ENCODE results near the gene SH2D4B.

The SH2D4B gene

GRCh38 chr10:80503584-80504157 is 34.0 kb upstream of the SH2D4B start:
- DNase-seq (ENCODE audit: low read depth in 2 of 3, low spot score in 1 of 3) = no peak

DNA sequence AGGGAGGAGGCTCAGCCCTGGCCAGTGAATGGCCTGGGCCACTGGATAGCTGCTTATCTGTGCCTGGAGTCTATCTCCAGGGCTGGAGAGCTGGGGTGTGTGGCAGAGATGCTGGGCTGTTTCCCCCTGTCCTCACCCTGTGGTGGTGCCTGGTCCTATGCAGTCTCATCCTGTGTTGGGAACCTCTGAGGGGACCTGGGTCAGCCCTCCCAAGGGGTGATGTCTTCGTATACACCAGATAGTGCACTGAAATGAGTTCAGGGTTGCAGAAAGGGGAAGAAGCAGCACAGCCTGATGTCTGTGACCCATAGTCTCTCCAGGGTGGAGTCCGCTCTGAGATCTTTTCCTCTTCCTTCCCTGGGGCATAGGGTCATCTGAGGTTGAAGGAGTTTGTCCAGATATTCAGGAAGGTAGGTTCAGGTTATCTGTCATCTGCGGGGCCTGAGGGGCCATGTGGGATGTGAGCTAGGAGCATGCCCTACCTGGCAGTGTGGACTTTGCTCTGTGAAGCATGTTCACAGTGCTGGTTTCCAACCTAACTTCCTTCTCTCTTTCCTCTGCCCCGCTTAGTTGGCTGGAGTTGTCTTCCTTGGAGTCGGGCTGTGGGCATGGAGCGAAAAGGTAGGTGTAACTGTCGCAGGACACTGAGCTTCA is 33.4 kb upstream of the SH2D4B start:
- DNase-seq (ENCODE audit: low read depth in 2 of 3, low spot score in 1 of 3) = no peak

GRCh38 chr10:80504897-80505465 is 32.7 kb upstream of the SH2D4B start:
- DNase-seq (ENCODE audit: low read depth in 2 of 3, low spot score in 1 of 3) = no peak

- no peak for DNase-seq (ENCODE audit: low read depth in 2 of 3, low spot score in 1 of 3)
These were observed 31.5 kb upstream of the SH2D4B start for GRCh38 chr10:80506189-80506575.

- DNase-seq (ENCODE audit: low read depth in 2 of 3, low spot score in 1 of 3) = no peak
These were observed 30.7 kb upstream of the SH2D4B start for GRCh38 chr10:80506836-80507487.

GRCh38 chr10:80509108-80509402 is 28.6 kb upstream of the SH2D4B start:
- no peak for DNase-seq (ENCODE audit: low read depth in 2 of 3, low spot score in 1 of 3)

DNA sequence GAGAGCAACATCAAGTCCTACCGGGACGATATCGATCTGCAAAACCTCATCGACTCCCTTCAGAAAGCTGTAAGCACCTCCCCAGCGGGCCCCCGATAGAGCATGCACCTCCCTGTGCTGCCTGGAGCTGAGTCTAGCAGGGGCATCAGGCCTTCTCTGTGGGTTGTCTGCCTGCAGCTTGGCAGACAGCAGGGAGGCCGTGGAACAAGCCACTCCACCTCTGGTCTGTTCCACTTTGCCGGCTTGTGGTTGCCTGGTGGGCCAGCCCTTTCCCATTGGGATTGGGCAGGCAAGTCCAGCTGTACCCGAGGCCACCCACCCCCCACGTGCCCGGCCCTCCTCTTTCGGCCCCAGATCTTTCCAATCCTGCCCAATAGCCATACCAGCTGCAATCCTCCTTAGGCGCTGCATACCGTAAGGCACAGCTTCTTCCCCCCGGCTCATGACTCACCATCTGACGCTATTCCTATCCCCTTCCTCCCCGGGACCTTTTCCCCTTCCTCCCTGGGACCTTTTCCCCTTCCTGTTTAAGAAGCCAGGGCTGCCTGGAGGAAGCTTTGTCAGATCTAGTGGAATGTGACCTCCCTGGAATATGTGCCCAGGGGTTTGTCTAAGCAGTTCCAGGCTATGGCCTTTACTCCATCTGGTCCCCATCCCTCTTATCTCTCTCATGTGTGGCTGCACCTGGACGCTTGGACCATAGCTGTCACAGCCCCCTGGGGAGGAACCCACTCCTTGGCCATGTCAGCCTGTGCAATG is 28.1 kb upstream of the SH2D4B start:
- no peak for DNase-seq (ENCODE audit: low read depth in 2 of 3, low spot score in 1 of 3)

DNA sequence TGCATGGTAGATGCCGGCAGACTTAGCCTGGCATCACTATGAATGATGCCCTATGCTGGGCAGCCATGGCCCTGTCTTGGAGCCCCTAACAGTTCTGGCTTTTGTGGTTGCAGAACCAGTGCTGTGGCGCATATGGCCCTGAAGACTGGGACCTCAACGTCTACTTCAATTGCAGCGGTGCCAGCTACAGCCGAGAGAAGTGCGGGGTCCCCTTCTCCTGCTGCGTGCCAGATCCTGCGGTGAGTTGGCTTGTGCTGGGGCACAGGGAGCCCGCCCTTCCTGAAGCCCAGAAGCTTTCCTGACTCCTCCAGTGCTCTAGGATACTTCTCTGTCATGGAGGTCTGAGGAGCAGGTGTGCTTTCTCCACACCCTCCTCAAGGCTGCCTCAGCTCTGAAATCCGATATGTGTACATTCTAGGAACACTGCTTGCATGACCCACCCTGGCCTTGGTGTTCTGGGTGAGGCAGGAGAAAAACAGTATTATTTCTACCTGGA is 25.6 kb upstream of the SH2D4B start:
- DNase-seq (ENCODE audit: low read depth in 2 of 3, low spot score in 1 of 3) = no peak

DNA sequence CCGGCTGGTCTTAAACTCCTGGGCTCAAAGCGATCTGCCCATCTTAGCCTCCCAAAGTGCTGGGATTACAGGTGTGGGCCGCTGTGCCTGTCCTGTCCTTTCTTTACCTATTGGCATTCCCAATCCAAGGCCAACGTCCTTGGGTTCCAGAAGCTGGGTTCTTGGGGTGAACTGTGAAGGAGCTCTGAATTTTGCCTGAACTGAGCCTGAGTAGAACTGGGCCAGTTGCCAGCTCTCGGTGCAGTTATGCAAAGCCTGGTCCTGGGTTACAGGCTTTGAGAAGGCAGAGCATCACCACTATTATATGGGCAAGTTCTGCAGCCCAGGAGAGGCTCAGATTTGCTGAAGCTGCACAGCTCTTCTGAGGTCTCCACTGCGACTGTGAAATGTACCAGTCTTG is 24.6 kb upstream of the SH2D4B start:
- DNase-seq (ENCODE audit: low read depth in 2 of 3, low spot score in 1 of 3) = no peak

GRCh38 chr10:80515511-80515910 is 22.2 kb upstream of the SH2D4B start:
- no peak for DNase-seq (ENCODE audit: low read depth in 2 of 3, low spot score in 1 of 3)

GRCh38 chr10:80515941-80516340 is 21.8 kb upstream of the SH2D4B start:
- DNase-seq (ENCODE audit: low read depth in 2 of 3, low spot score in 1 of 3) = no peak

- no peak for DNase-seq (ENCODE audit: low read depth in 2 of 3, low spot score in 1 of 3)
These were observed 21.1 kb upstream of the SH2D4B start for GRCh38 chr10:80516506-80517075.

- DNase-seq (ENCODE audit: low read depth in 2 of 3, low spot score in 1 of 3) = no peak
These were observed 20.1 kb upstream of the SH2D4B start for GRCh38 chr10:80517416-80518142.

- no peak for DNase-seq (ENCODE audit: low read depth in 2 of 3, low spot score in 1 of 3)
These were observed 19.4 kb upstream of the SH2D4B start for GRCh38 chr10:80518143-80518806.

- DNase-seq (ENCODE audit: low read depth in 2 of 3, low spot score in 1 of 3) = no peak
These were observed 18.8 kb upstream of the SH2D4B start for GRCh38 chr10:80518807-80519360.

GRCh38 chr10:80519936-80520650 is 17.6 kb upstream of the SH2D4B start:
- DNase-seq (ENCODE audit: low read depth in 2 of 3, low spot score in 1 of 3) = no peak

DNA sequence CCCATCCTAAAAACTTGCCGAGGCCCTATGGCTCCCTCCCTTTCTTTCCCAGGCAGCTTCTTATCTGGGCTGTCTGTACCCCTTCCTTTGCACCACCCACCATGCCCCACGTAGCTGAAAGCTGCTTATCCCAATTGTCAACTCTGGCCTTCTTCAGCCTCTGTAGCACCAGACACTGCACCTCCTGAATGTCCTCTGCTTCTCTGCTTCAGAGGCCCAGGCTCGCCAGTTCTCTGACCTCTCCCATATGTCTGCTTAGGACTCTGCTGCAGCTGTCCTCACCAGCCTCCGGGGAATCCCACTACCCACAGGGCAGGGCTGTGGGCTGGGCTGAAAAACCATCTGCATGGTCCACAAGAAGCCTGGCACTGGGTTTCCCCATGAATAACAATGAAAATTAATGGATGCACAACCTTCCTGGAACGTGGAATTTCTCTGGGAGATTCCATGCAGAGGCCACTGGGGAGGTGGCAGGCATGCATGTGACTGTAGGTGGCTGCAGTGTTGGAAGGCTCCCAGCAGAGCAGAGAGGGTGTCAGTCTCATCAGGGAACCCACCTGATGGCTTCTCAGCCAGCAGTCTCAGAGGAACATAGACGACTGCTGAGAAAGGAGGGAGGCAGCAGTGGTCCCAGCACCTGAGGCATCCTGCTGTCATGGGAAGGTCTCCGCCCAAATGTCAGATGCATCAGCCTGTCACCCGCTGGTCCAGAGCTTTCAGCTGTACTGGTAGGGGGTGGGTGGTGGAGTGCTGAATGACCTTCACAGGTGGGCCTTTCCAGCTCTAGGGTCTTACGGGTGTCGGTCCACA is 16.8 kb upstream of the SH2D4B start:
- no peak for DNase-seq (ENCODE audit: low read depth in 2 of 3, low spot score in 1 of 3)

DNA sequence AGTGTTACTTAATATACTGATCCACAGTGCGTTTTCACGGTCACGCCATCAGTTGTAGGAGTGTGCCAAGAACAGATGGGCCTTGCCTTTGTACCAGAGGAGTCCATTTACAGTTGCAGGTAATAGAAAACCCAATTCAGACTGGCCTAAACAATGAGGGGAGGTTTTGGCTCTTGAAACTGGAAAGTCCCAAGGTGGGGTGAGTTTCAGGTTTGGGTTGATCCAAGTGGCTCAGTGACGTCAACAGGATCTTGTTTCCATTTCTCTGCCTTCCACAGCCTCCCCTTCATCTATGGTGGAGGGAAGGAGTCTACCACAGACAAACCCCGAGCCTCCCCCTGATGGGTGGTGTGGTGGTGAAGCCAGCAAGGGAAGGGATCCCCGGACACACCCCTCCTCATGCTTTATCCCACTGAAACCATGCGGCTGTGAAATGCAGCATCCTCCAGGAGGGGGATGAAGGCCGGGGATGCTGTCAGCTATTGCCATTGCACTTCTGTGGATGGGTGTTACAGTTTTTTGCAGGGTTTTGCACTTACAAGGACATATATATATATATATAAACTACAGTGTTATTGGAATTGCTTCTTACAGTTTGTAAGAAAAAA is 14.8 kb upstream of the SH2D4B start:
- DNase-seq (ENCODE audit: low read depth in 2 of 3, low spot score in 1 of 3) = no peak
